ENCODE measurements around the gene RAB17. TPM values are rescaled to one million over a fixed set of nuclear protein-coding genes. Genes with fewer than 3 reads are reported as not detected.
"Not testable (repeated sequence)": the region's sequence is repeated elsewhere in the genome, so short reads cannot be mapped to it uniquely, and the experiment has no call there.

RAB17 gene
- total RNA-seq, 6 experiments from 2014 or later: 0.13 to 0.36 (median 0.25) TPM; not detected in 2

- TF ChIP-seq, protein P1, sequence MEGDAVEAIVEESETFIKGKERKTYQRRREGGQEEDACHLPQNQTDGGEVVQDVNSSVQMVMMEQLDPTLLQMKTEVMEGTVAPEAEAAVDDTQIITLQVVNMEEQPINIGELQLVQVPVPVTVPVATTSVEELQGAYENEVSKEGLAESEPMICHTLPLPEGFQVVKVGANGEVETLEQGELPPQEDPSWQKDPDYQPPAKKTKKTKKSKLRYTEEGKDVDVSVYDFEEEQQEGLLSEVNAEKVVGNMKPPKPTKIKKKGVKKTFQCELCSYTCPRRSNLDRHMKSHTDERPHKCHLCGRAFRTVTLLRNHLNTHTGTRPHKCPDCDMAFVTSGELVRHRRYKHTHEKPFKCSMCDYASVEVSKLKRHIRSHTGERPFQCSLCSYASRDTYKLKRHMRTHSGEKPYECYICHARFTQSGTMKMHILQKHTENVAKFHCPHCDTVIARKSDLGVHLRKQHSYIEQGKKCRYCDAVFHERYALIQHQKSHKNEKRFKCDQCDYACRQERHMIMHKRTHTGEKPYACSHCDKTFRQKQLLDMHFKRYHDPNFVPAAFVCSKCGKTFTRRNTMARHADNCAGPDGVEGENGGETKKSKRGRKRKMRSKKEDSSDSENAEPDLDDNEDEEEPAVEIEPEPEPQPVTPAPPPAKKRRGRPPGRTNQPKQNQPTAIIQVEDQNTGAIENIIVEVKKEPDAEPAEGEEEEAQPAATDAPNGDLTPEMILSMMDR (IDR thresholded peaks at IDR 0.05): no peak
- Mint-ChIP-seq H3K27me3 (ENCODE audit: insufficient read depth) (peaks cover 3% of the 10 kb centered on the region), H3K4me1 (ENCODE audit: low read depth) (peaks cover 40% of the 10 kb centered on the region), H3K27ac (peak overlapping the region; percentile 89), H3K36me3 (ENCODE audit: low read depth) (no peaks in the 10 kb centered on the region), H3K9me3 (no peaks in the 10 kb centered on the region), H3K4me3 (peak overlapping the region; percentile 76)
- DNase-seq: no peak
These were observed 9.1 kb upstream of the RAB17 start for GRCh38 chr2:237599465-237600110.

- Mint-ChIP-seq H3K27me3 (ENCODE audit: insufficient read depth) (peaks cover 3% of the 10 kb centered on the region), H3K27ac (no peak overlapping the region), H3K4me1 (ENCODE audit: low read depth) (peaks cover 36% of the 10 kb centered on the region), H3K9me3 (no peaks in the 10 kb centered on the region), H3K36me3 (ENCODE audit: low read depth) (no peaks in the 10 kb centered on the region), H3K4me3 (no peak overlapping the region)
- DNase-seq: no peak
- TF ChIP-seq, protein P1 (IDR thresholded peaks at IDR 0.05): no peak
These were observed 8.1 kb upstream of the RAB17 start for GRCh38 chr2:237598468-237599208.

GRCh38 chr2:237597196-237598145, 6.9 kb upstream of the RAB17 start:
- Mint-ChIP-seq H3K36me3 (ENCODE audit: low read depth) (no peaks in the 10 kb centered on the region), H3K27me3 (ENCODE audit: insufficient read depth) (peaks cover 3% of the 10 kb centered on the region), H3K27ac (peak overlapping the region; percentile 23; the same call in 1 of the 2 replicates), H3K4me1 (ENCODE audit: low read depth) (peaks cover 26% of the 10 kb centered on the region), H3K4me3 (no peak overlapping the region), H3K9me3 (no peaks in the 10 kb centered on the region)
- TF ChIP-seq, protein P1 (IDR thresholded peaks at IDR 0.05): no peak
- no peak for DNase-seq

GRCh38 chr2:237596520-237597195, 6.1 kb upstream of the RAB17 start:
- no peak overlapping the region for H3K27ac Mint-ChIP-seq
- H3K4me3 Mint-ChIP-seq: no peak overlapping the region
- no peaks in the 10 kb centered on the region for H3K36me3 Mint-ChIP-seq (ENCODE audit: low read depth)
- TF ChIP-seq, protein P1 (IDR thresholded peaks at IDR 0.05): no peak
- DNase-seq: no peak
- peaks cover 3% of the 10 kb centered on the region for H3K27me3 Mint-ChIP-seq (ENCODE audit: insufficient read depth)
- no peaks in the 10 kb centered on the region for H3K9me3 Mint-ChIP-seq
- H3K4me1 Mint-ChIP-seq (ENCODE audit: low read depth): peaks cover 26% of the 10 kb centered on the region

- not testable (repeated sequence) for H3K36me3 Mint-ChIP-seq (ENCODE audit: low read depth); DNase-seq; H3K9me3 Mint-ChIP-seq; H3K27ac Mint-ChIP-seq; H3K4me3 Mint-ChIP-seq; H3K27me3 Mint-ChIP-seq (ENCODE audit: insufficient read depth)
- peaks cover 24% of the 10 kb centered on the region for H3K4me1 Mint-ChIP-seq (ENCODE audit: low read depth)
These were observed 5.4 kb upstream of the RAB17 start for GRCh38 chr2:237595829-237596519.
